ENCODE results near the gene CKAP4.

DNA sequence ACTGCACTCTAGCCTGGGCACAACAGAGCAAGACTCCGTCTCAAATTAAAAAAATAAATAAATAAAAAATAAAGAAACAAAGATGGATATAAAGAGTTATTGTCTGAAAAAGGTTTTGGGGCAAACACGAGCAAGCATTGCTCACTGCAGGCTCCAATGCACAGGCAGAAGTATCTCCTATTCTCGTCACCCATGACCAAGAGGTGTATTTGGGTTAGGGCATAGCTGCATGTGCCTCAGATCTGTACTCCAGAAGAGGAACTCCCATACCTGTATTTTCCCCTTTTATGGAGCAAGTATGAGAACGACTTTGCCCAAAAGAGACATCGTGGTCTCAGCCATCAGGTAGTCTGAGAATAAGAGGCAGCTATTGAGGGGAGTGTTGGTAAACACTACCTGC lies 44.5 kb upstream of the CKAP4 start:
- TF ChIP-seq EP300 (IDR thresholded peaks at IDR 0.05) = no peak
- TF ChIP-seq POLR2AphosphoS5 (IDR thresholded peaks at IDR 0.05) = no peak
- TF ChIP-seq, protein P1, sequence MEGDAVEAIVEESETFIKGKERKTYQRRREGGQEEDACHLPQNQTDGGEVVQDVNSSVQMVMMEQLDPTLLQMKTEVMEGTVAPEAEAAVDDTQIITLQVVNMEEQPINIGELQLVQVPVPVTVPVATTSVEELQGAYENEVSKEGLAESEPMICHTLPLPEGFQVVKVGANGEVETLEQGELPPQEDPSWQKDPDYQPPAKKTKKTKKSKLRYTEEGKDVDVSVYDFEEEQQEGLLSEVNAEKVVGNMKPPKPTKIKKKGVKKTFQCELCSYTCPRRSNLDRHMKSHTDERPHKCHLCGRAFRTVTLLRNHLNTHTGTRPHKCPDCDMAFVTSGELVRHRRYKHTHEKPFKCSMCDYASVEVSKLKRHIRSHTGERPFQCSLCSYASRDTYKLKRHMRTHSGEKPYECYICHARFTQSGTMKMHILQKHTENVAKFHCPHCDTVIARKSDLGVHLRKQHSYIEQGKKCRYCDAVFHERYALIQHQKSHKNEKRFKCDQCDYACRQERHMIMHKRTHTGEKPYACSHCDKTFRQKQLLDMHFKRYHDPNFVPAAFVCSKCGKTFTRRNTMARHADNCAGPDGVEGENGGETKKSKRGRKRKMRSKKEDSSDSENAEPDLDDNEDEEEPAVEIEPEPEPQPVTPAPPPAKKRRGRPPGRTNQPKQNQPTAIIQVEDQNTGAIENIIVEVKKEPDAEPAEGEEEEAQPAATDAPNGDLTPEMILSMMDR (IDR thresholded peaks at IDR 0.05) = no peak

Data from esophagus muscularis mucosa (tissue), 4 donors.